OCI-M1 (cell line): Measurements from ENCODE around the gene UBTD2.
"Not testable (repeated sequence)": the region's sequence is repeated elsewhere in the genome, so short reads cannot be mapped to it uniquely, and the experiment has no call there.

ENCODE experiments used
- DNase-seq: peaks from one replicate; lab custom pipeline; 2025; lab: John Stamatoyannopoulos, UW

UBTD2 gene

GRCh38 chr5:172293054-172293744 is 9.6 kb upstream of the UBTD2 start:
- DNase-seq, result peak; percentile 78

GRCh38 chr5:172291837-172292236 is 8.3 kb upstream of the UBTD2 start:
- not testable (repeated sequence) for DNase-seq

- no peak for DNase-seq
Measured at GRCh38 chr5:172288465-172288864, 4.9 kb upstream of the UBTD2 start.

GRCh38 chr5:172287140-172287539 is 3.6 kb upstream of the UBTD2 start:
- DNase-seq, result not testable (repeated sequence)

GRCh38 chr5:172285226-172286143 is 1.9 kb upstream of the UBTD2 start:
- no peak for DNase-seq

GRCh38 chr5:172284611-172284980 is 1.0 kb upstream of the UBTD2 start:
- peak; percentile 74 for DNase-seq

GRCh38 chr5:172283862-172284610 is 472 bp upstream of the UBTD2 start:
- DNase-seq, result peak; percentile 75

- DNase-seq, result no peak
Measured at GRCh38 chr5:172282272-172283019, 1.1 kb downstream of the UBTD2 start.

- DNase-seq, result no peak
Measured at GRCh38 chr5:172281346-172281745, 2.2 kb downstream of the UBTD2 start.

- no peak for DNase-seq
Measured at GRCh38 chr5:172280929-172281328, 2.6 kb downstream of the UBTD2 start.

GRCh38 chr5:172280317-172280716 is 3.2 kb downstream of the UBTD2 start:
- no peak for DNase-seq

GRCh38 chr5:172278356-172278755 is 5.2 kb downstream of the UBTD2 start:
- DNase-seq, result no peak

- no peak for DNase-seq
Measured at GRCh38 chr5:172276214-172276613, 7.3 kb downstream of the UBTD2 start.

GRCh38 chr5:172274951-172275753 is 8.4 kb downstream of the UBTD2 start:
- DNase-seq, result peak; percentile 23

- no peak for DNase-seq
Measured at GRCh38 chr5:172267943-172268342, 15.6 kb downstream of the UBTD2 start.

- no peak for DNase-seq
Measured at GRCh38 chr5:172266676-172267092, 16.9 kb downstream of the UBTD2 start.

- no peak for DNase-seq
Measured at GRCh38 chr5:172266071-172266675, 17.4 kb downstream of the UBTD2 start.

GRCh38 chr5:172264815-172265395 is 18.7 kb downstream of the UBTD2 start:
- no peak for DNase-seq

GRCh38 chr5:172255444-172255843 is 28.1 kb downstream of the UBTD2 start:
- no peak for DNase-seq

GRCh38 chr5:172252501-172252900 is 31.1 kb downstream of the UBTD2 start:
- DNase-seq, result no peak
